SHP77 treated with DMSO at 0.1 percent for 48 hours (cell line): ENCODE results near the gene KRTAP1-5.
"Not testable (repeated sequence)": the region's sequence is repeated elsewhere in the genome, so short reads cannot be mapped to it uniquely, and the experiment has no call there.

Experiments
- DNase-seq: peaks from one replicate; lab custom pipeline; 2025; lab: John Stamatoyannopoulos, UW

Gene KRTAP1-5

DNA sequence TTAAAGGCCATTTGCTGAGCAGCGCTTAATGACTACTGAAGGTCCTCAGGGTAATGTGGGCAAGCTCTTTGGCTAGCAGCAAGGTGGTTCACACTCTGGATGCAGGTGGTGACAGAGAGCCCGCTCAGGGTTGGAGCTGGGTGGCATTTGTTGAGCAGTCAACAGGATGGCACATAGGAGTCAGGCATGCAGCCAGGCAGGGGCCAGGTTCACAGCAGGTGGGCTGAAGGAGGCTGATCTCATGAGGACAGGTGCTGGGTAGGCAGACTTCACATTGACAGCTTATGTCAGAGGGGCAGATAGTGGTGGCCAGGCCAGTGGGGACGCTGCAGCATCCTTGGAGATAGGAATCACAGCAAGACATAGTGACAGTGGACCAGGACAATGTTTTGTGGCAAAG is 22.6 kb downstream of the KRTAP1-5 start:
- DNase-seq: peak; percentile 5

DNA sequence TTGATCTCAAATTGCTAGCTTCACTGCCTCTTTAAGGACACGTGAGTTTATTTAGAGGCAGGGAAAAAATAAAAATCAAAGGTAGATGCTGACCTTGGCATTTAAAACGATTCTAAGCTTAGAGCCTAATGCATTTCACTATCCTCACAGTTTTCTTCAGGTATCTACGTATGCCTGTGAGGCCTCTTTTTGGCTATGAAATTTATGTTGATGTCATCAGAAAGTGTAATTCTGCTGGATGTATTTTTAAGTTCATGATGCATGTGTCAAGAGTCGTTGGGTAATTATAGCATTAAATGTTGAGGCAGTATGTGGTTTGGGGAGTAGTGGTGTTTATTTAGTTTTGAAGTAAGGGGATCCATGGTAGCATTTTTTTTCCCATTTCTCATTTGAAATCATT is 23.1 kb downstream of the KRTAP1-5 start:
- no peak for DNase-seq

DNA sequence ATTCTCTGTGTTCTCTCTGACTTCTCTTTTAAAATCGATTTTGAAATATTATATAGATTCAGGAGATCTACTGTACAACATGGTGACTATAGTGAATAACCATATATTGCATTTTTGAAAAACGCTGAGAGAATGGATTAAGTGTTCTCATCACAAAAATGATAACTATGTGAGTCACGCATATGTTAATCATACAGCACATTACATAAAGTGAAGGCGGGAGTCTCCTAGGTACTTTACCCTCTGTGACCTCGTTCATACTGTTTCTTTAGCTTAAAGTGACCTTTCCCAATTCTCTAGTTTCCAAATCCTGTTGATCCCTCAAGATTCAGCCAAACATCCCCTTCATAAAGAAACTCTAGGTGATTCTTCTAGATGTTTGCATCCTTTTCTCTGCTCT is 24.2 kb downstream of the KRTAP1-5 start:
- no peak for DNase-seq

- no peak for DNase-seq
Observed at GRCh38 chr17:41001795-41002194, 25.2 kb downstream of the KRTAP1-5 start.

DNA sequence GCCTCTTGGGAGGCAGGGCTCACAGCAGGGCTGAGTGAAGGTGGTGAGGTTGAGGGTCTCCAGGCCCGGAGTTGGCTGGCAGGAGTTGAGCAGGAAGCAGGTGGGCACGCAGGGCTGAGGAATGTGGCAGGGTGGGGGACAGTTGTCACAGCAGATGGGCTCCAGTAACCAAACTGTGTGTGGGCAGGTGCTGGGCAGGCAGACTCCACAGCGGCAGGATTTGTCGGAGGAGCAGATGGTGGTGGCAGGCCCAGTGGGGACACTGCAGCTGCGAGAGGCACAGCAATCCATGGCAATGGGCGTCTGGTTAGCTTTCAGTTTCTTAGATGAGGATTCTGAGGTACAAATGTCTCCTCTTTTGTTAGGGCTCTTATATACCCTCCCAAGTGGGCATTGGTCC is 27.4 kb downstream of the KRTAP1-5 start, which contains the start of gene KRTAP3-2:
KRTAP3-2 (minus strand) TSS at position 344 of the 400 bp plus-strand sequence; CDS start at position 291, 53 bp downstream.
- not testable (repeated sequence) for DNase-seq

- no peak for DNase-seq
Observed at GRCh38 chr17:40997361-40997760, 29.6 kb downstream of the KRTAP1-5 start.

DNA sequence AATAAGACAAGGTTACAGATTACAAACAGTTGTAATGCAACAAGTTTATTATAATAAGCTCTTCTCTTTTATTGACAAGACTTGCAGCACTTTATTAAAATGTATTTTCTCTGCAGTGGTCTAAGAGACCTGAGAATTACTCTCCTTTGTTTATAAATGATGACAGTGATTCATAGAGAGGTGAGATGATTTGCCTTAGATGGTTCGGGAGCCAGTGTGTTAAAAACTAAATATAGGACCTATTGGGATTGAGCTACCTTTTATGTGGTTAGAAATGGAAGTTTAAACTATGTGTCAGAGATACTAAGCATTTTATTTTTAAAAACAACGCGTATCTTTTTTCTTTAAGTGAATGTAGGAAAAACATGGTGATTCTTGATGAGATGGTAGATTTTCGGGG is 30.2 kb downstream of the KRTAP1-5 start:
- DNase-seq: no peak

GRCh38 chr17:40995116-40995515 is 31.9 kb downstream of the KRTAP1-5 start:
- DNase-seq: no peak

DNA sequence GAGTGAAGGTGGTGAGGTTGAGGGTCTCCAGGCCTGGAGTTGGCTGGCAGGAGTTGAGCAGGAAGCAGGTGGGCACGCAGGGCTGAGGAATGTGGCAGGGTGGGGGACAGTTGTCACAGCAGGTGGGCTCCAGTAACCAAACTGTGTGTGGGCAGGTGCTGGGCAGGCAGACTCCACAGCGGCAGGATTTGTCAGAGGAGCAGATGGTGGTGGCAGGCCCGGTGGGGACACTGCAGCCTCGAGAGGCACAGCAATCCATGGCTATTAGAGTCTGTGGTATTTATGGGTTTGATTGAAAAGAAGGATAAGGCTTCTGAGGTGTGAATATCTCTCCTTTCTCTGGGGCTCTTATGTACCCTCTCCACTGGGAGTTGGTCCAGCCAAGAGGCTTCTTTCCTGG is 33.2 kb downstream of the KRTAP1-5 start, which contains the start of gene KRTAP3-3:
KRTAP3-3 (minus strand) TSS at position 326 of the 400 bp plus-strand sequence; CDS start at position 259, 67 bp downstream.
- DNase-seq: no peak

DNA sequence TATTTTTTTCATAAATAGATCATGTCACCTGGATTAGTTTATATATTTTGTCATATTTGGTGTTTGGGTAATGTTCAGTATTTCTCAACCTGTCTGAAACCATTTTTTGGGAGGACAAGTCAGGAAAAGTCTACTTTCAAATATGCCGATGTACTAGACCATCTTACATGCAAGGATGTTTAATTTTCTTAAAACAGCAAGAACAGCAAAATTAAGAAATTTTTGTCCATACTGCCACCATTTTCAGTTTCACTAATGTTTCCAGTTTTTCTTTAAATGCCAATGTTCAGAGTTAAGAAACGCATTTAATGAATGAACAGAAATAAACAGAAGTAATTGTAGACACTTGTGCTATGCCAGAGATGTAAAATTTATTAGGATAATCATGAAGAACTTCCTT is 33.9 kb downstream of the KRTAP1-5 start:
- DNase-seq: no peak

GRCh38 chr17:40992666-40993065 is 34.3 kb downstream of the KRTAP1-5 start:
- no peak for DNase-seq

GRCh38 chr17:40986920-40987319 is 40.1 kb downstream of the KRTAP1-5 start:
- no peak for DNase-seq

GRCh38 chr17:40984226-40984625 is 42.8 kb downstream of the KRTAP1-5 start, which contains the start of gene KRT40:
Gene KRT40 (minus strand): TSS chr17:40984326. CDS start chr17:40984273, 53 bp downstream.
- DNase-seq: no peak

- no peak for DNase-seq
Observed at GRCh38 chr17:40981115-40981514, 45.9 kb downstream of the KRTAP1-5 start.

- no peak for DNase-seq
Observed at GRCh38 chr17:40980596-40980995, 46.4 kb downstream of the KRTAP1-5 start.

DNA sequence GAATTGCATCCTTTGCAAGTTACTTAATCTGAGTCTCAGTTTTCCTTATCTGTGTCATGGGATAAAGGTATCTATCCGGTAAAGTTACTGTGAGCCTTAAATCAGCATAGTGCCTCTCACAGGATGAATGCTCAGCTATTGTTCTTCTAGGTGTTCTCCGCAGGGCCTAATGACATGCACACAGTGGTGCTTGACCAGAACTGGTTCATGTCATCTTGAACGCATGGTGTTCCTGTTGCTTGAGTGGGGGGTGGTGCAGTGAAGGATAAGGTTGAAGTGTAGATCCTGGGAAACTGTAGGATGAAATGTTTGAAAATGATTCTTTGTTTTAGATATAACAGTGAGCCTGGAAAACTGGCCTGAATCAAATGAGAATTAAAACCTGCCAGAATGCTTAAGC is 46.9 kb downstream of the KRTAP1-5 start:
- no peak for DNase-seq

GRCh38 chr17:40978575-40979151 is 48.3 kb downstream of the KRTAP1-5 start:
- DNase-seq: no peak
